Erythroblast (primary cell): ENCODE measurements around the gene ZNF22.

Experiments used
- DNase-seq, 2 experiments: peaks; one replicate each; lab custom pipeline; 2025; lab: John Stamatoyannopoulos, UW
- GATA1 ChIP-seq: IDR thresholded peaks from 2 replicates; pipeline ENCODE4 v1.6.1; 2011; ENCODE audit warnings: low read depth, mild to moderate bottlenecking, control low read depth, low read length, moderate library complexity
- POLR2A ChIP-seq: IDR thresholded peaks from 2 replicates; pipeline ENCODE4 v1.6.1; 2011; ENCODE audit warnings: mild to moderate bottlenecking, low read length

ZNF22 gene

GRCh38 chr10:44960482-44961229 is 40.1 kb upstream of the ZNF22 start:
- TF ChIP-seq GATA1, result no peak
- no peak for TF ChIP-seq POLR2A
- no peak for DNase-seq

- TF ChIP-seq POLR2A, result no peak
- TF ChIP-seq GATA1, result no peak
- DNase-seq, result no peak
Observed at GRCh38 chr10:44961230-44961571, 39.5 kb upstream of the ZNF22 start.

GRCh38 chr10:44961931-44962750 is 38.6 kb upstream of the ZNF22 start:
- no peak for DNase-seq
- TF ChIP-seq GATA1, result no peak
- TF ChIP-seq POLR2A, result no peak

DNA sequence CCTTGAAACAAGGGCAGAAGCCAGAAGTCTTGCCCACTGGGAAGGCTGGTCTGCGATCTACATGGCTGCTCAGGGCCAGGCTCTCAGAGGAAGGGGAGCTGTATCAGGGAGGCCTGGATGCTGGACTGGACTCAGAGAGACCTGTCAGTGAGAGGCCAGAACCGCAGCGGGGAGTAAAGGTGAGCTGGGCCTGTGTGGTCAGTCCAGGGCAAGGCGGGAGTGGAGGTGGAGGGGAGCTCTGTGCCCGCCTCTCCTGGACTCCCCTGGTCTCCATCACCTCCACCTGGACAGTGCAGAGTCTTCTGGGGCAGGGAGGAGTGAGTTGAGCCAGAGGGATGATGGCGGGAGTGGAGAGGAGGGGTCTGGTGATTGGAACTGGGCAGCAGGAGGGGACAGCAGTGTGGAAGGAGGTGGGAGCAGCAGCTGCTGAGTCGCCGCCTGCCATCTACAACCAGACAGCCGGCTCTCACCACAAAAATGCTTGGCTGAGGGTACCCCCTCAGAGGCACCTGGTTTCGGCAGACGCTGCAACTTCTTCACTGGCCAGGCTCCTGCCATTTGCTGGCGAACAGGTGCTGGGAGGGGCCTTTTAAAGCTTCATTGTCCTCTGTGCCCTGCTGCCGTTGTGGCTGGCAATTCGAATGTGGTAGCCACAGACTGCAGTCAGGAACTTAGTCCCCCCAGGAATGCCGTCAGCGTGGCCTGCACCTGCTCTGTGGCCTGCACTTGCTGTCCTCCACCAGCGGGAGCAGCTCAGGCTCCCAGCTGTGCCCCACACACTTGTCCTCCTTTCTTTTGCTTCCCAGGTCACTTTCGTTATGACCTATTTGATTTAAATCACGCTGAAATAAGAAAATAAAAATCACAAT is 37.6 kb upstream of the ZNF22 start:
- TF ChIP-seq POLR2A (no peak), GATA1 (no peak)
- DNase-seq, result no peak

- no peak for TF ChIP-seq POLR2A
- no peak for TF ChIP-seq GATA1
- no peak for DNase-seq
Observed at GRCh38 chr10:44963772-44964633, 36.7 kb upstream of the ZNF22 start.

GRCh38 chr10:44965104-44965503 is 35.6 kb upstream of the ZNF22 start:
- no peak for TF ChIP-seq GATA1
- TF ChIP-seq POLR2A, result no peak

GRCh38 chr10:44965651-44966097 is 35.0 kb upstream of the ZNF22 start:
- TF ChIP-seq GATA1 (no peak), POLR2A (no peak)
- DNase-seq, result no peak

More at GRCh38 chr10:44965104-44965503, 35.6 kb upstream of the ZNF22 start:
- no peak for DNase-seq

- DNase-seq, result no peak
- no peak for TF ChIP-seq POLR2A
- no peak for TF ChIP-seq GATA1
Observed at GRCh38 chr10:44966129-44966815, 34.5 kb upstream of the ZNF22 start.

DNA sequence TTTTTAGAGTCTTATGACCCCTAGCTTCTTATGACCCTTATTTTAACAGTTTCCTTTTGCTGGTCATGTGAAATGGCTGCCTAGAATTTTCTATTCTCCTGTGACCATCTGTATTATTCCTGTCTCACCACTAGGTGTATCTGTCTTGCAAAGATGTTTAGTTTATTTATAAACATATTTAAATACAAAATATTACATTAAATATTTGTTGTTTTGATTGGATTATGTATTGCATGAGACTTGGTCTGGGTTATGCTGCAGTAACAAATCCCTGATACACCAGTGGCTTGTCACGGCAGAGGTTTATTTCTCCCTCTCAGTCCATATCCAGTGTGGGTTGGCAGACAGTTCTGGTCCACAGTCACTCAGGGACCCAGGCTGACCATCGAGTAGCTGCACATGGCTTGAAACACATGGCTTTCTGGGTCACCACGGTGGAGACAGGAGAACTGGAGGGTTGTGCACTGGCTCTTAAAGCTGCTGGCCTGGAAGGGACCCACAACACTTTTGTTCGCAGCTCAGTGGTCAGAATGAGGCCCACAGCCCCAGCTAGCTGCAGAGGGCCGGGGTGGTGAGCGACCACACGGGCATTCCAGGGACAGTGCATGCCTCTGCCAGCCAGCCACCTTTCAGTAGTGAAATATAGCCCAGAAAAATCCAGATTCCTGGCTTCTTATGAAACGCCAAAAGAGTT is 33.8 kb upstream of the ZNF22 start:
- TF ChIP-seq GATA1 (no peak), POLR2A (no peak)
- no peak for DNase-seq

- TF ChIP-seq POLR2A, result no peak
- no peak for TF ChIP-seq GATA1
- no peak for DNase-seq
Observed at GRCh38 chr10:44967616-44968015, 33.1 kb upstream of the ZNF22 start.

DNA sequence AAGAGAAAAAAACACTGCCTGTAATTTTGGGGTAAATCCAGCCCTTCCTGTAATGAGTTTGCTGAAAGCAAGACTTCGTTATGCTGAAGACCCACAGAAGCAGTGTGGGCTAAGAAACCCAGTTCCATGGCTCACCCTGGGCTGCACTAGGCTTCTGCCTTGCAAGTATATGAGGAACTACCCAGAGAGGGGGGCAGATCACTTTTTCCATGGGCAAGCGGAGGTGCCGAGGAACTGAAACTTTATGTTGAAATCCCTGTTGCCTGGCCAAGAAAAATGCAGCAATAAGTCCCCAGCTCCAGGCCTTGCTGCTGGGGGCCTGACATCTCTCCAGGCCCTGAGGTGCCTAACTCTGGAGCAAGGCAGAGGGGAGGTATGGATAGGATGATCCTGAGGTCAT is 32.6 kb upstream of the ZNF22 start:
- no peak for DNase-seq

More for the DNA sequence above, 32.6 kb upstream of the ZNF22 start:
- TF ChIP-seq GATA1 (no peak), POLR2A (no peak)
